Measurements from ENCODE around the gene TEDC2. TPM values are rescaled to one million over a fixed set of nuclear protein-coding genes. Genes with fewer than 3 reads are reported as not detected.
"Not testable (repeated sequence)": the region's sequence is repeated elsewhere in the genome, so short reads cannot be mapped to it uniquely, and the experiment has no call there.

TEDC2 gene
- total RNA-seq, 4 donors from 2014 or later = 1.1 to 12.3 (median 4.4) TPM

DNA sequence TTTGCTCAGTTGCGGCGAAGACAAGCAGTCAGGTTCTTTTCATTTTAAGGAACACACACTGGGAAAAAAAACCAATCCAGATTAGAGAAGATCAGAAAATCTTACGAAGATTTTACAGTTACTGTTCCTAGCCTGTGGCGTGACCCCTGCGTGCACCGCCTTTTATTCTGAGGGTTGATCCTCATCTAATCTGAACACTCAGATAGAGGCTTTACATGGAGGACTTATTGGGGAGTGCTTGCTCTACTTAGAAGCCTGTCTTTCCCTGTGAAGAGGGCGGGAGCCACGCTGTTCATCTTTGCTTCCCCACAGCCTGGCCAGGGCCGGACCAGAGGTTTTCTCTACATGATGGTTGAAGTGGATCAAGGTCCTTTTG is 16.4 kb downstream of the TEDC2 start:
- 81 to 95% methylated on average over 7 to 9 of the region's 9 CpGs for WGBS, 2 donors

DNA sequence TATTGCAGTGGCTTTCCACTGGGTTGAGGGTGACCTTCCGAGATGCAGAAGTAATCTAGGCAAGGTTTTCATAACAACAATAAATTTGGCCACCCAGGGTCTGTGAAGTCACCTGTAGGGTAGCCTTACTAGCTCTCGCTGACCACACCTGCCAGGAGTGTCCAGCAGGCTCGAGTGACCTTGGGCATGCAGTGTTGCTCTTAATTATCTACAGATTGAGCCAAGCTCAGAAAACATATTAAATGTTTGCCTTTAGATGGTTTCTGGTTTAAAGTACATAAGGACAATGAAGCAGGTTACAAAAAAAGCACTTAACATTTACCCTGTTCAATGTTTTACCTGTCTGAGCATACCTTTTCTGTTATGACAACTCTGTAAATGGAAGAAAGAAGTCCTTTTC is 16.8 kb downstream of the TEDC2 start:
- no peak overlapping the region for H3K4me3 ChIP-seq
- peaks cover 18 to 56% (median 33%) of the 10 kb centered on the region in 3 donors for H3K4me1 ChIP-seq
- no peaks in the 10 kb centered on the region for H3K9me3 ChIP-seq
- no peak for TF ChIP-seq POLR2A (IDR thresholded peaks at IDR 0.05)
- TF ChIP-seq, protein P1, sequence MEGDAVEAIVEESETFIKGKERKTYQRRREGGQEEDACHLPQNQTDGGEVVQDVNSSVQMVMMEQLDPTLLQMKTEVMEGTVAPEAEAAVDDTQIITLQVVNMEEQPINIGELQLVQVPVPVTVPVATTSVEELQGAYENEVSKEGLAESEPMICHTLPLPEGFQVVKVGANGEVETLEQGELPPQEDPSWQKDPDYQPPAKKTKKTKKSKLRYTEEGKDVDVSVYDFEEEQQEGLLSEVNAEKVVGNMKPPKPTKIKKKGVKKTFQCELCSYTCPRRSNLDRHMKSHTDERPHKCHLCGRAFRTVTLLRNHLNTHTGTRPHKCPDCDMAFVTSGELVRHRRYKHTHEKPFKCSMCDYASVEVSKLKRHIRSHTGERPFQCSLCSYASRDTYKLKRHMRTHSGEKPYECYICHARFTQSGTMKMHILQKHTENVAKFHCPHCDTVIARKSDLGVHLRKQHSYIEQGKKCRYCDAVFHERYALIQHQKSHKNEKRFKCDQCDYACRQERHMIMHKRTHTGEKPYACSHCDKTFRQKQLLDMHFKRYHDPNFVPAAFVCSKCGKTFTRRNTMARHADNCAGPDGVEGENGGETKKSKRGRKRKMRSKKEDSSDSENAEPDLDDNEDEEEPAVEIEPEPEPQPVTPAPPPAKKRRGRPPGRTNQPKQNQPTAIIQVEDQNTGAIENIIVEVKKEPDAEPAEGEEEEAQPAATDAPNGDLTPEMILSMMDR (IDR thresholded peaks at IDR 0.05) = no peak
- intact Hi-C loops (cut with DNase I) = no loop called here
- H3K27me3 ChIP-seq = peaks cover 4 to 27% (median 8%) of the 10 kb centered on the region in 4 donors
- no peak overlapping the region for H3K27ac ChIP-seq
- no peak for DNase-seq
- H3K36me3 ChIP-seq = no peaks in the 10 kb centered on the region
- 73 to 74% methylated on average over 3 of the region's 3 CpGs for WGBS, 2 donors

More for the DNA sequence above, 16.4 kb downstream of the TEDC2 start:
- TF ChIP-seq, protein P1 (IDR thresholded peaks at IDR 0.05) = no peak
- no peak for TF ChIP-seq POLR2A (IDR thresholded peaks at IDR 0.05)
- Histone ChIP-seq H3K4me1 (peaks cover 21 to 56% (median 37%) of the 10 kb centered on the region in 3 donors), H3K9me3 (no peaks in the 10 kb centered on the region), H3K36me3 (no peaks in the 10 kb centered on the region), H3K4me3 (no peak overlapping the region), H3K27ac (no peak overlapping the region), H3K27me3 (peaks cover 4 to 31% (median 11%) of the 10 kb centered on the region in 4 donors)
- intact Hi-C loops (cut with DNase I) = no loop called here
- DNase-seq = no peak

DNA sequence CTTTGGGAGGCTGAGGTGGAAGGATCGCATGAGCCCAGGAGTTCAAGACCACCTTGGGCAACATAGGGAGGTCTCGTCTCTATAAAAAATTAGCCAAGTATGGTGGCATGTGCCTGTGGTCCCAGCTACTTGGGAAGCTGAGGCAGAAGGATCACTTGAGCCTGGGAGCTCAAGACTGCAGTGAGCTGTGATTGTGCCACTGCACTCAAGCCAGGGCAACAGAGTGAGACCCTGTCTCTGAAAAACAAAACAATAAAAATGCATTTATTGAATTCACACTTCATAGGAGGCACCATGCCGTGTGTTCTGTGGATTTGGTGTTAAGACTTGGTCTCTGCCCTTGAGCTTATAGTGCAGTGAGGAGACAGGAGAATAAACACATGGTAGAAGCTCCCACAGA is 17.4 kb downstream of the TEDC2 start:
- Histone ChIP-seq H3K9me3 (no peaks in the 10 kb centered on the region), H3K36me3 (no peaks in the 10 kb centered on the region), H3K4me1 (peaks cover 15 to 55% (median 27%) of the 10 kb centered on the region in 3 donors), H3K27me3 (peaks cover 0 to 21% (median 4%) of the 10 kb centered on the region in 4 donors), H3K27ac (no peak overlapping the region), H3K4me3 (no peak overlapping the region)
- DNase-seq = no peak
- intact Hi-C loops (cut with DNase I) = no loop called here
- TF ChIP-seq, protein P1 (IDR thresholded peaks at IDR 0.05) = no peak
- TF ChIP-seq POLR2A (IDR thresholded peaks at IDR 0.05) = no peak
- 93 to 95% methylated on average over 2 to 3 of the region's 3 CpGs for WGBS, 2 donors

DNA sequence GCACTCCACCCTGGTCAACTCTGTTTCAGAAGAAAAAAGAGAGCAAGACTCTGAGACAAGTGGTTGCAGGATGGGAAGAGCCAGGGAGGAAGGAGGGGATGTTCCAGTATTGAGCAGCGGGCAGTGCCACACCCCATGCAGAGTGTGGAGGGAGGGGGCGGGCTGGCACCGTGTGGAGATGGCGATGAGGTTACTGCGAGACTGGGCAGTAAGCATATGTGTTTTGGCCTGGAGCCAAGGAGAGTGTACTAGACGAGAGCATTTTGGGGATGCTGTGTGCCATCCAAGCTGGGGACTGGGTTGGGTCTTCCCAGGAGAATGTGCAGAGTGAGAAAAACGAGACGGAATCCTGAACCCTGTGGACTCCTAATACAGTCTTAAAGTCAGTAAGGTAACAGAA is 18.4 kb downstream of the TEDC2 start:
- Histone ChIP-seq H3K4me3 (no peak overlapping the region), H3K36me3 (no peaks in the 10 kb centered on the region), H3K9me3 (no peaks in the 10 kb centered on the region), H3K27me3 (peaks cover 0 to 12% (median 0%) of the 10 kb centered on the region in 4 donors), H3K27ac (no peak overlapping the region), H3K4me1 (peaks cover 15 to 55% (median 25%) of the 10 kb centered on the region in 3 donors)
- TF ChIP-seq, protein P1 (IDR thresholded peaks at IDR 0.05) = no peak
- TF ChIP-seq POLR2A (IDR thresholded peaks at IDR 0.05) = no peak
- intact Hi-C loops (cut with DNase I) = no loop called here
- no peak for DNase-seq
- WGBS, 2 donors = 69 to 79% methylated on average over 8 of the region's 8 CpGs

DNA sequence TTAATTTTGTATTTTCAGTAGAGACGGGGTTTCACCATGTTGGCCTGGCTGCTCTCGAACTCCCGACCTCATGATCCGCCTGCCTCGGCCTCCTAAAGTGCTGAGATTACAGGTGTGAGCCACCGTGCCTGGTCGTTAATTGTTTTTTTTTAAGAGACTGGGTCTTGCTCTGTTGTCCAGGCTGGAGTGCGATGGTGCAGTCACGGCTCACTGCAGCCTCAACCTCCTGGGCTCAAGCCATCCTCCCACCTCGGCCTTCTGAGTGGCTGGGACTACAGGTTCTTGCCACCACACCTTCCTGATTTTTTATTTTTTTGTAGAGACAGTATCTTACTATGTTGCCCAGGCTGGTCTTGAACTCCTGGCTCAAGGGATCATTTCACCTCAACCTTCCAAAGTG is 20.1 kb downstream of the TEDC2 start:
- H3K9me3 ChIP-seq; H3K27me3 ChIP-seq; H3K27ac ChIP-seq; intact Hi-C loops (cut with DNase I); DNase-seq; H3K36me3 ChIP-seq; H3K4me3 ChIP-seq: not testable (repeated sequence)
- WGBS, 2 donors = 91 to 98% methylated on average over 10 of the region's 10 CpGs
- H3K4me1 ChIP-seq = peaks cover 10 to 53% (median 11%) of the 10 kb centered on the region in 3 donors

DNA sequence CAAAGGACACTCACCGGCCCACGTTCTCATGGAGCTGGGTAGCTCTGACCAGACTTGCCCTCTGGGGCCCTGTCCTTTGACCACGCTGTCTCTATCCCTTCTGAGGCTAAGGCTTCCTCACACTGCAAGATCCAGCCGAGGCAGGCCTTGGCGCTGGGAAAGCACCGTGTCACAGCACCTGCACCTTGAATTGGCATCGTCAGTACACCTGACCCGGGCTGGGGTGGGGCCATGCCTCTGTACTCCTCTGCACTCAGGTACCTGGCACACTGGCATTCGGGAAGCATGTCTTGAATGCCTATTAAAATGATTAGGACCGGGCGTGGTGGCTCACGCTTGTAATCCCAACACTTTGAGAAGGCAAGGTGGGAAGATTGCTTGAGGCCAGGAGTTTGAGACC is 21.0 kb downstream of the TEDC2 start:
- no peak overlapping the region for H3K4me3 ChIP-seq
- intact Hi-C loops (cut with DNase I) = no loop called here
- 40 to 60% methylated on average over 1 to 9 of the region's 12 CpGs for WGBS, 2 donors
- H3K36me3 ChIP-seq = no peaks in the 10 kb centered on the region
- H3K9me3 ChIP-seq = no peaks in the 10 kb centered on the region
- no peaks in the 10 kb centered on the region for H3K27me3 ChIP-seq
- no peak overlapping the region for H3K27ac ChIP-seq
- TF ChIP-seq, protein P1 (IDR thresholded peaks at IDR 0.05) = no peak
- TF ChIP-seq POLR2A (IDR thresholded peaks at IDR 0.05) = no peak
- no peak for DNase-seq
- peaks cover 3 to 44% (median 5%) of the 10 kb centered on the region in 3 donors for H3K4me1 ChIP-seq
